Stimulated activated CD4-positive, alpha-beta T cell treated with anti-CD3 and anti-CD28 coated beads, Interleukin-12 subunit alpha, Interleukin-12 subunit beta, amount 100 ng/mL, for 24 hours (primary cell): ENCODE measurements around the gene DMPK.

Experiments used
- DNase-seq, 2 experiments: peaks; one replicate each; pipeline ENCODE4 v3.0.0-alpha.2; 2020; ENCODE audit warnings: low read depth in 2 of 2

The DMPK gene

DNA sequence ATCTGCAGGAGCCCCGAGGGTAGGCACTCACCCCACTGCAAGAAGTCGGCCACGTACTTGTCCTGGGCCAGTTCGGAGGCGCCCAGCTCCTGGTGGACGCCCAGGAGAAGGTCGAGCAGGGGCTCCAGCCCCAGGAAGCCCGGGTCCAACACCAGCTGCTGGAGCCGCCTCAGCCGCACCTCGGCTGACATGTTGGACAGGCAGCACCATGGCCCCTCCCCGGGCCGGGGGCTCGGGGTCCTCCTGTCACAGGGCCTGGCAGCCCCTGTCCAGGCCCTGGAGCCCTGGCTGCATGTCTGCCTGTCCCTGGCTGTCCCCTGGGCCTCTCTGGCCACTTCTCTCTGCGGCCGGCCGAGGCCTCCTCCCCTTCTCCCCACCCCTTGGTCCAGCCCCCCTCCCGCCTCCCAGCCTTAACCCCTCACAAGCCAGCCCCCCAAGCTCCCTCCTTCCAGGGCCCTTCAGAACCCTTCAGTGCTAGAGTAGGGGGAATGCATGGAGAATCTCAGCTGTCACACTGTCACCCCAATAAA is at the start of gene DMPK:
Gene DMPK (minus strand): TSS at position 329 of the 530 bp plus-strand sequence. CDS start 138 bp downstream, at position 191.
- no peak for DNase-seq

GRCh38 chr19:45828945-45829344 is 46.7 kb upstream of the DMPK start:
- no peak for DNase-seq

DNA sequence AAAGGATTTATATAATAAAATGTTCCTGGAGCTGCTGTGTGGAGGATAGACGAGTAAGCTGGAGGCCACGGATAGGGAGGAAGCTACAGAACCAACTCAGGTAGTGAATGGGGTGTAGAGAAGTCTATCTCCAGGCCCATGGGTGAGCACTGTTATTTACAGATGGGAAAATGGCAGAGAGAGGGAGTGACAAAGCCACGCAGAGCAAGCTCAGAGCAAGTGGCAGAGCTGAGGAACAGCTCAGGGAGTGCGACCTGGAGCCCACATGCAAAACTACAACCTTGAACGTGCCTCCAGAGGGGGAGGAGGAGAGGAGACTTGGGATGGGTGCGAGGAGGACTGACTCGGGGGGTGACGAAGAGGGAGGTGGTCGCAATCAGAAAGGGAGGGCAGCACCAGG is 46.2 kb upstream of the DMPK start:
- no peak for DNase-seq

DNA sequence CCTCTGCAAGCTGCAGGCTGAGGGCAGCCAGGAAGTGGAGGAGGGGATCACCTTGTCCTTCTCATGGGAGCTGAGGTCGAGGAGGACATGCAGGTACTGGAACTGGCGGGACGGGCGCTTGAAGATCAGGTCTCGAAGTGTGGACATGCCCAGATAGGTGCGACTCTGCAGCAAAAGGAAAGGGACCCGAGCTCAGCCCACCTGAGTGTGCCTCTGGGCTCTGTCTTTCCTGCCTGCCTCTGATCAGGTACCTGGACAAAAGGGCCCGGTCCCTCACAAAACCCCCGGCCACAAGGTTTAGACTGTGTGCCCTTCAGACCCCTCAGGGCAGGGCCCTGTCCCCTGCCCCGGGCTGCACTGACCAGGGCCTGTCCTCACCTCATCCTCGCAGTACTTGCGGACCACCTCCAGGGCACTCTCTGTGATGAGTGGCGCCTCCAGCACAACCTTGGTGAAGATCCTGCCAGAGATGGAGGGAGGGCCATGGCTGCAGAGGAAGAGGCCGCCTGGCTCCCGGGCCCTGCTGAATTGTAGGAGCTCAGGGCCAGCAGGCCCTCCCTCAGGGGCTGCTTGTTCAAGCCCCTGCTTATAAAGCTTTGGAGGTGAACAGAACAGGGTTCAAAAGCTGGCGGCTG is 45.3 kb upstream of the DMPK start:
- no peak for DNase-seq

DNA sequence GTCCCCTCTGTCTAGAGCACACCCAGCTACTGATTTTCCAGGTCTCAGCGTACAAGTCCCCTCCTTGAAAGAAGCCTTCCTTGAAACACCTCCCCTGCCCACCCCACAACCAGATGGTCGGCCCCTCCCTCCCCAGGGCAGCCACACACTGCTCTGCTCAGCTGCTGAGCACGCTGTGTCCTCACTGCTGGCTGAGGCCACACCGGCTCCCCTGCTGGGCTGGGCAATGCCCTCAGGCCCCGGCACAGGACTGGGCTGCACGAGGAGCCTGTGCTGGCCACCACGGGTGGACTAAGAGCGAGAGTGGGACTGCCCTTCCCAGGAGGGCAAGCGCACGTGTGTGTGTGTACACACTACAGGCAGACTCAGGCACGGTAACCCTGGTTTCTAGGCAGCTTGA is 44.6 kb upstream of the DMPK start:
- no peak for DNase-seq

DNA sequence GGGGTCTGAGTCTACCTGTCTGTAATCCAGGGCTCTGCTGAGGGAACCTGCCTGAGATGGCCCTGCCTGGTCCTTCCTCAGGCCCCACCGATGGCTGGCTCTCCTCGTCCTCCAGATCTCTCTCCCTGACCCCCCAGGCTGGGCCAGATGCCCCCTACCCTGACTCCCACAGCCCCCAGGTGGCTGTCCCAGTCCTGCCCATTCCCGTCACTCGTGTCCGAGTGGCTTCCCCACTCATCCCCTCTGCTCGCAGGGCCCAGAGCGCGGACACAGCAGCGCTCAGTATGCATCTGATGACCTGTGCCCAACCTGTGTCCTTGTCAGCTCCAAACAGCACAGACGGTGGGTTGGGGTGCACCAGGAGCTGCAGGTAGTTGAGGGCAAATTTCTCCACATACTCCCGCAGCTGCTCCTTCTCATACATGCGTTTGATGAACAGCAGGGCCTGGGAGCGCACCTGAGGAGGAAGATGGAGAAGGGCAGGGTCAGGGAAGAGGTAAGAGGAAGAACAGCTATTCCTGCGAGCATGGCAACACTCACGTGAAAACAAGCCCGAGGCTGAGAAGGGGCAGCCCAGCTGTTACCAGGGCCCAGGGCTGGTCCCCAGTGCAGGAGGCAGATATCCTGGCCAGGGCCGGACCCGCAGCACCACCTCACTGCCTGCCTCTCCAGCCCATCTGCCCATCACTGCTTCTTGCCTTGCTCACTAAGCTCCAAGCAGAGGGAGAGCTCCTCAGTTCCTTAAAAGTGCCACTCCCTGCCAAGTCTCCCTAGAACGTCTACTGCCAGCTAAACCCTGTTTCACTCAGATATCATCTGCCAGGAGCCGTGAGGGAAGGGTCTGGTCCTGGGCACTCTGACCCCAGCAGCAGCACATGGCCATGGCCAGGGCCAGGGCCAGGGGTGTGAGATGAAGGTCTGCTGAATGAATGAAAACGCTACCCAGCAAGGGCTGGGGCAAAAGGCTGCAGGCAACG is 43.9 kb upstream of the DMPK start:
- no peak for DNase-seq

DNA sequence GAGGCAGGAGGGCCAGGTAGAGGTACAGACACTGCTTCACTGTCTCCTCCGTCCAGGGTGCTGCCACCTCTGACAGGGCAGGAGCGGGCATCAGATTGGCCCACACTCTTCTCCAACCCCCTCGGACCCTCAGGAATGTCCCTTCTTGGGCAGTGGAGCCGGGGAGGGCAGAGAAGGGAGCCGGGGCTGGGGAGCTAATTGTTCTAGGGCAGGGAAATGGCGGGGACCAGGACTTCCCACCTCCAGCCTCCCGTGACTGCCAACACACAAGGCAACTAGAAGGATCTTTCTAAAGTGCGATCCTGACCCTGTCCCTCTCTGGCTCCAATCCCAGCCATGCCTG is 42.9 kb upstream of the DMPK start:
- no peak for DNase-seq

DNA sequence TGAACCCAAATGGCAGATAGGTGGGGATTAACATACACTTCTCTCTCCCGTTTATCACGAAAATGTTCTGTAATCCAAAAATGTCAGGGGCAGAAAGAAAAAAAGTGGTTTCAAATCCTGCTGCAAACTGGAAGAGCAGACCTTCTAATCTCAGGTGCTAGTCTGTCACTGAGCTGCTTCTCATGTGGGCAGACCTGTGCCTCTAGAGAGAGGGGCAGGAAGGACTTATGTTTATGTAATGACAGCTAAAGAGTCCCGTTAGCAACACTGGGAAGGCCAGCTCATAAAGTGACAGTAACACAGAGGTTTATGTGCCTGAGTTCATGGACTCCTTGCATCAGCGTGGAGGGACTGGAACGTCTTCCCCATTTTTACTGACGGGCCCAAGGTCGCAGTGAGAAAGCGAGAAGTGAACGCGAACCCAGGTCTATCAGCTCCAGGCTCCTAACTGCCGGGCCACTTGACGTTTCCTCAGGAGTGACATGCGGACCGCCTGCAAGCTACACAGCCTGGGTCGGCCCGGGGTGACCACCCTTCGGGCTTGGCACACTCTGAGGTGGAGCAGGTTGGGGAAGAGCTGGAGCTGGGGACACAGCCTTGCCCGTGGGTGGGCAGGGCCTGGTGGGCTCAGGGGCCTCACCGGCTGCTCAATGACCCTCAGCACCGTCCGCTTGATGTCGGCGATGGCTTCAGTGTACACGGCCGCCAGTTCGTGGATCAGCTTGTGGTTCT is 42.4 kb upstream of the DMPK start:
- DNase-seq, result no peak

DNA sequence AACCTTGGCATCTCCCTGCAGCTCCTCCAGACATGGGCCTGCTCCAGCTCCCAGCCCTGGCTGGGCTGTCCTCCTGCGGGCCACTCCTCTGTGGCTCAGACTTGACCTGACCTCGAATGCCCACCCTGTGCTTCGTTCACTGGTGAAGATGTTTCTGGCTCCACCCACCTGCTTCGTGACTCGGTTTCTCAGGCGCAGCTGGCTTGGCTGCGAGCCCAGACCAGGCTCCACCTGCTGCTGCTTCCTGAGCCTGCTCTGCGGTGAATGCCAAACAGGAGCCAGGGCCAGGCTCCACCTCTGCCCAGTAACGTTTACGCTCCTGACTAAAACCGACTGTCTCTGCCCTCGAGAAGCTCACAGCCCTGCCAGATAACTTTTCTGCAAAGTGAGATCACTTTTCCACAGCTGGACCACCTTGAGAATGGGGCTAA is 41.8 kb upstream of the DMPK start:
- DNase-seq, result no peak

DNA sequence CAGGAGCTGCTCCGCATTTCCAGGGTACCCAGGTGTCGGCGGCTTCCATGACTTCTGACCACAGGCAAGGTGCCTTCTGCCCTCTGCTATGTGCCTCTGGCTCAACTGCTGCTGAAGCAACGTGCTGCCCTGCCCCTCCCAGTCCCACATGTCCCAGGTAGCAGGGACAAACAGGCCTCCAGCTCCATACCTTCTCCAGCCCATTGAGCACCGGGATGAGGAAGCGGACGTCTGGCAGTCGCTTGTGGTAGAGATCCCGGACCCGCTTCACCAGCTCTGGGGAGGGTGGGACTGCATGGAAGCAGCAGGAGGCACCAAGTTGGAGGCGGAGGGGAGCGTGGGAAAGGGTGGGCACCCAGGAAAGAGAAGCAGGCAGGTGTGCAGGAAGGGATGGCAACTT is 40.9 kb upstream of the DMPK start:
- DNase-seq, result no peak

DNA sequence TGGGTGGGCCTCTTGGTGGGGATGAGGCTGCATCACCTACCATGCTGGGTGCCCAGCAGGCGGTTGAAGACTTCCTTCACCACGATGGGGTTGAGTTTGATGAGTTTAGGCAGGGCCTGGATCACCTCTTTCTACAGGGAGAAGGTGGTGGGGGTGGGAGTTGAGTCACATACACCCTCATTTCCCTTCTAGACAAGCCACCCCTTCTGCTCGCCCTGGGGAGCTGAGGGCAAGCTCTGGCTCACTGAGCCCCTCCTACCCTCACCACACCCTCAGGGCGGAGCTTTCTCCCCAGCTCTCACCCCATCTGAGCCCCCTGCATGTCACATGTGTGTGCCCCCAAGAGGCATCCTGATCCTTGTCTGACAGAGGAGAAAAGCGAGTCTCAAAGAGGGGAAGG is 40.4 kb upstream of the DMPK start:
- DNase-seq, result no peak

DNA sequence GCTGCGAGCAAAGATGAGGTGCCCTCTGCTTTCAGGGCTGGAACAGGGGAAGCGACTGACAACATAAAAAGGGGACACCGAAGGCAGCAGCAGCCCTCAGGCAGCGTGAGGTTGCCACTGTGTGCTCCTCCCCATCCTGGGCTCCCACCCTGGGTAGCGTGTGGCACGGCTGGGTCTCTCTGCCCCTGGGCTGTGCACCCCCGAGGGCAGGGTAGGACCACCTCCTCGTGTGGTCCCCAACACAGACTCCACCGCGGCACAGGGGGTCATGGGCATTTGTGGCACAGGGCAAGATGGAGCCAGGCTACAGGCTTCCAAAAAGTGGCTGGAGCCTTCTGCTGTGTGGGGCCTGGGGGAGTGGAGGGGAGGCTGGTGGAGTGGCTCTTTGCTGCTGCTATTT is 39.3 kb upstream of the DMPK start:
- DNase-seq, result no peak

DNA sequence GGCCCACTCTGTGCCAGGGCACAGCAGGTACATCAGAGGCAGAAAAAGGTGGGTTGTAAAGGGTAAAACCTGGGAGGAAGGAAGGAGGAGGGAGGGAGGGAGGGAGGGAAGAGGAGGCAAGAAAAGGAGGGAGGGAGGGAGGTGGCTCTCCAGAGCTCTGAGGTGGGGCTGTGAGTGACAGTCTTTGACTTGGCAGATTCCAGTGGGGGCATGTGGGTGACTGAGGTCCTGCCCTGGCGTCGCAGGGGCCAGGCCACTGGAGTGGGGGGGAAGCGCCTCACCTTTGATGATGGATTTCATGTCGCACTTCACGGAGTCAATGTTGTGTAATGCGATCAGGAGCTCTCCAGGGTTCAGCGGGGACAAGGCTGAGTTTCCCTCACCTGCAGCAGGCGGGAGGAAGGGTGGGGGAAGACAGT is 38.8 kb upstream of the DMPK start:
- DNase-seq, result no peak

DNA sequence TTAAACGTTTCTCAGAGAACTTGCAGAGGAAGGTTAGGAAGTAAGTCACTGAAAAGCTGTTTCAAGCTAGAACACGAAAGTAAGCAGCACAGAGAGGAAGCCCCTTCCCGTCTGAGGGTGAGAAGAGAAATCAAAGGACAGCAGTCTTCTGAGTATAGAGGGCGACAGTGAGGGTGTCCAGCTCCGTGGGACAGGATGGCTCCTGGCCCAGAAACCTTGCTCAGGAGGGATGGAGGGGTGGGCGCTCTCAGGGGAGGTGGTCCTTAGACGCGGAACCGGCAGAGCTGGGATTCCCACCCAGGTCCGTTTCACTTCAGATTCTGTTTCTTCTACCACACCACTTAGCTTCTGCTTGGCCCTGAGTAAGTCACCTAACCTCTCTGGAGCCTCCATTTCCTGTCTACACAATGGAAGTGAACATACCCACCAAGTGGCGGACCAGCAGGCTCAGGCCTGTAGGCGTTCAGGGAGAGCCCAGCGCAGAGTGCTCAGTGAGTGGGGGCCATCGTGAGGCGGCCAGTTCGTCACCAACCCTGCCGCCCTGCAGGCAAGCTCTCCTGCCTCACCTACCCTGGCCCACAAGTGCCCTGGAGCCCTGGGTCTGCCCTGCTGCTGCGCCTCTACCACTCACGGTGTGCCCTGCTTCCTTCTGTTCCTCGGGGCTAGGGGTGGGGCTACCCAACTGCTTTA is 38.3 kb upstream of the DMPK start:
- DNase-seq, result no peak

DNA sequence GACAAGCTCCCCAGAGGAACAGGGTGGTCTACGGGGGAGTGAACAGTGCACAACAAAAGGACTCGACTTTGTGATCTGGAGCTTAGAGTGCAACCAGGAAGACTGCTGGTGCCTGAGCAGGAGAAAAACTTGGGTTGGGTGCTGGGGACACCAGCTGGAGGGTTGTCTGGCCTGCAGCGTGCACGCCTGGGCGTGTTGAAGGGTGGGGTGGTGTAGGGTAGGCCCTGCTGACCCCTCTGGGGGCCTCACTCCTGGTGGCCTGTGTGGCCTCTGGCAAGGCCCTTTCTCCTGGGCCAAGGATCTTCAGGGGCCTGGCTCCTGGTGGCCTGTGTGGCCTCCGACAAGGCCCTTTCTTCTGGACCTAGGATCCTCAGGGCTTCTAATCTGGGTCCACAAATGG is 37.5 kb upstream of the DMPK start:
- no peak for DNase-seq

GRCh38 chr19:45817725-45818301 is 35.5 kb upstream of the DMPK start:
- no peak for DNase-seq

- peak; percentile 91 to 98 for DNase-seq
Measured at GRCh38 chr19:45817010-45817724, 34.9 kb upstream of the DMPK start.

DNA sequence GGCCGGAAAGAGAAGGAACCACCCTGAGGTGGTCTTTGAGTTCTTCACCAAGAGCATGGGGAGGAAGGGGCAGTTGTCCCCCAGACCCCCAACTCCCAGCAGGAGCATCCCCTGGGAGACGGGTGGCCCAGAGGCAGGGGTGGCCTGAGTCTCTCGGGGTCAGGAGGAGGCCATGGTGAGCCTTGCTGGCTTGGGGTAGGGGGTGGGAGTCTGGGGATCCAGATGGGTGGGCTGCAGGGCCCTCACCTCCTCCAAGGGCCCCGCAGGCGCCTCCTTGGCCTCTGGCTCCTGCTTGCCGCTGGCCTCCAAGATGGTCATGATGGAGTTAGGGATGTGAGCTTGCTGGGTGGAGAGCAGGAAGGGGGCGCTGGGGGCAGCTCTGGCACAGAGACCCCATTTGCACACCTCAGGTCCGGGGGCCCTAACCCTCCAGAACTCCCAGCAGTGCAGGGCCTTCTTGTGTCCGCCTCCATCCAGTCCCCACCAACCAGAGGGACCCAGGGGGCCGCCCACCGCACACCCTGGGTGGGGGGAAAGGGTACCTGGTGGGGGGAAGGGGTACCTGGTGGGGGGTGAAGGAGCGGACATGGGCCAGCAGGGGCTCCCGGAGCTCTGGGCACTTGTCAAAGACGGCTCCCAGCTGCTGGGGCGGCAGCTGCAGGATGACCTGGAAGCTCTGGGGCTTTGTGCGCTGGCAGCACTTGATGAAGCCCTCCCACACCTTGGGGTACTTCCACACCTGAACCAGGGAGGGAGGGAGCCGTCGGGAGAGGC is 34.1 kb upstream of the DMPK start:
- DNase-seq, result no peak

- no peak for DNase-seq
Measured at GRCh38 chr19:45815481-45816216, 33.4 kb upstream of the DMPK start.
